ENCODE measurements around the gene EWSR1. TPM values are rescaled to one million over a fixed set of nuclear protein-coding genes. Genes with fewer than 3 reads are reported as not detected.

EWSR1 gene
- total RNA-seq, 3 donors from 2014 or later: 458 to 522 (median 474) TPM

- Mint-ChIP-seq H3K27me3 (ENCODE audit: low read depth) (peaks cover 45% of the 10 kb centered on the region), H3K4me3 (no peak overlapping the region)
- ATAC-seq: no peak
Observed at GRCh38 chr22:29310065-29310862, 42.2 kb downstream of the EWSR1 start.

GRCh38 chr22:29310863-29311339 is 42.8 kb downstream of the EWSR1 start:
- Mint-ChIP-seq H3K36me3 (ENCODE audit: insufficient read depth) (no peaks in the 10 kb centered on the region), H3K4me3 (no peak overlapping the region), H3K27me3 (ENCODE audit: low read depth) (peaks cover 39% of the 10 kb centered on the region), H3K4me1 (ENCODE audit: low read depth) (peaks cover 29% of the 10 kb centered on the region), H3K9me3 (no peaks in the 10 kb centered on the region)
- peak; percentile 28 to 37 for ATAC-seq
- peak; percentile 58 for DNase-seq

More at GRCh38 chr22:29310065-29310862, 42.2 kb downstream of the EWSR1 start:
- DNase-seq: no peak
- Mint-ChIP-seq H3K4me1 (ENCODE audit: low read depth) (peaks cover 29% of the 10 kb centered on the region), H3K9me3 (no peaks in the 10 kb centered on the region), H3K36me3 (ENCODE audit: insufficient read depth) (no peaks in the 10 kb centered on the region)

GRCh38 chr22:29311464-29312217 is 43.6 kb downstream of the EWSR1 start:
- Mint-ChIP-seq H3K9me3 (no peaks in the 10 kb centered on the region), H3K4me1 (ENCODE audit: low read depth) (peaks cover 29% of the 10 kb centered on the region)

GRCh38 chr22:29312218-29313125 is 44.4 kb downstream of the EWSR1 start:
- H3K36me3 Mint-ChIP-seq (ENCODE audit: insufficient read depth): no peaks in the 10 kb centered on the region
- no peak overlapping the region for H3K4me3 Mint-ChIP-seq
- H3K27me3 Mint-ChIP-seq (ENCODE audit: low read depth): peaks cover 44% of the 10 kb centered on the region
- H3K4me1 Mint-ChIP-seq (ENCODE audit: low read depth): peaks cover 27% of the 10 kb centered on the region
- no peaks in the 10 kb centered on the region for H3K9me3 Mint-ChIP-seq
- DNase-seq (no peak), ATAC-seq (no peak)

More at GRCh38 chr22:29311464-29312217, 43.6 kb downstream of the EWSR1 start:
- ATAC-seq: no peak
- Mint-ChIP-seq H3K27me3 (ENCODE audit: low read depth) (peaks cover 40% of the 10 kb centered on the region), H3K36me3 (ENCODE audit: insufficient read depth) (no peaks in the 10 kb centered on the region), H3K4me3 (no peak overlapping the region)
- DNase-seq: no peak

- DNase-seq: no peak
- H3K4me1 Mint-ChIP-seq (ENCODE audit: low read depth): peaks cover 26% of the 10 kb centered on the region
- H3K27me3 Mint-ChIP-seq (ENCODE audit: low read depth): peaks cover 44% of the 10 kb centered on the region
- no peak overlapping the region for H3K4me3 Mint-ChIP-seq
- no peaks in the 10 kb centered on the region for H3K36me3 Mint-ChIP-seq (ENCODE audit: insufficient read depth)
- H3K9me3 Mint-ChIP-seq: no peaks in the 10 kb centered on the region
- ATAC-seq: peak; percentile 39 to 42
Observed at GRCh38 chr22:29313126-29313575, 45.1 kb downstream of the EWSR1 start.

- peaks cover 44% of the 10 kb centered on the region for H3K27me3 Mint-ChIP-seq (ENCODE audit: low read depth)
- peaks cover 21% of the 10 kb centered on the region for H3K4me1 Mint-ChIP-seq (ENCODE audit: low read depth)
- no peaks in the 10 kb centered on the region for H3K9me3 Mint-ChIP-seq
- ATAC-seq: no peak
- H3K4me3 Mint-ChIP-seq: peak overlapping the region; percentile 0
- H3K36me3 Mint-ChIP-seq (ENCODE audit: insufficient read depth): no peaks in the 10 kb centered on the region
- DNase-seq: no peak
Observed at GRCh38 chr22:29313576-29314466, 45.8 kb downstream of the EWSR1 start.

- Mint-ChIP-seq H3K4me1 (ENCODE audit: low read depth) (peaks cover 19% of the 10 kb centered on the region), H3K4me3 (peak overlapping the region; percentile 0), H3K36me3 (ENCODE audit: insufficient read depth) (no peaks in the 10 kb centered on the region), H3K27me3 (ENCODE audit: low read depth) (peaks cover 44% of the 10 kb centered on the region), H3K9me3 (no peaks in the 10 kb centered on the region)
- ATAC-seq (no peak), DNase-seq (no peak)
Observed at GRCh38 chr22:29314537-29315285, 46.6 kb downstream of the EWSR1 start.

- Mint-ChIP-seq H3K4me1 (ENCODE audit: low read depth) (peaks cover 19% of the 10 kb centered on the region), H3K27me3 (ENCODE audit: low read depth) (peaks cover 44% of the 10 kb centered on the region), H3K36me3 (ENCODE audit: insufficient read depth) (no peaks in the 10 kb centered on the region), H3K9me3 (no peaks in the 10 kb centered on the region), H3K4me3 (peak within 1 kb of the TSS; percentile 0)
- ATAC-seq (peak in 1 of 2 donors; percentile 28), DNase-seq (no peak)
Observed at GRCh38 chr22:29315286-29316140, 47.4 kb downstream of the EWSR1 start, which contains the start of gene RASL10A. RASL10A (minus strand) TSS chr22:29315697; CDS start chr22:29315246, 451 bp downstream.

- no peaks in the 10 kb centered on the region for H3K36me3 Mint-ChIP-seq (ENCODE audit: insufficient read depth)
- H3K9me3 Mint-ChIP-seq: no peaks in the 10 kb centered on the region
- H3K27me3 Mint-ChIP-seq (ENCODE audit: low read depth): peaks cover 40% of the 10 kb centered on the region
- H3K4me3 Mint-ChIP-seq: no peak overlapping the region
- DNase-seq: no peak
- ATAC-seq: no peak
- H3K4me1 Mint-ChIP-seq (ENCODE audit: low read depth): peaks cover 17% of the 10 kb centered on the region
Observed at GRCh38 chr22:29316141-29316828, 48.2 kb downstream of the EWSR1 start.

- H3K9me3 Mint-ChIP-seq: no peaks in the 10 kb centered on the region
- peaks cover 17% of the 10 kb centered on the region for H3K4me1 Mint-ChIP-seq (ENCODE audit: low read depth)
- DNase-seq (no peak), ATAC-seq (no peak)
- no peak overlapping the region for H3K4me3 Mint-ChIP-seq
- H3K27me3 Mint-ChIP-seq (ENCODE audit: low read depth): peaks cover 30% of the 10 kb centered on the region
- no peaks in the 10 kb centered on the region for H3K36me3 Mint-ChIP-seq (ENCODE audit: insufficient read depth)
Observed at GRCh38 chr22:29317827-29318454, 49.9 kb downstream of the EWSR1 start.

- ATAC-seq: no peak
- peaks cover 2% of the 10 kb centered on the region for H3K36me3 Mint-ChIP-seq (ENCODE audit: insufficient read depth)
- no peak overlapping the region for H3K4me3 Mint-ChIP-seq
- H3K4me1 Mint-ChIP-seq (ENCODE audit: low read depth): peaks cover 9% of the 10 kb centered on the region
- DNase-seq: no peak
- no peaks in the 10 kb centered on the region for H3K9me3 Mint-ChIP-seq
- peaks cover 18% of the 10 kb centered on the region for H3K27me3 Mint-ChIP-seq (ENCODE audit: low read depth)
Observed at GRCh38 chr22:29319072-29319471, 51.0 kb downstream of the EWSR1 start.
